Mucosa of gallbladder (tissue), 1 donor: Measurements from ENCODE around the gene CDIPT. TPM values are rescaled to one million over a fixed set of nuclear protein-coding genes. Genes with fewer than 3 reads are reported as not detected.
"Not testable (repeated sequence)": the region's sequence is repeated elsewhere in the genome, so short reads cannot be mapped to it uniquely, and the experiment has no call there.

ENCODE experiments used
- DNase-seq: peaks from one replicate; pipeline ENCODE4 v3.0.0-alpha.2; 2020; ENCODE audit warnings: low spot score
- total RNA-seq: library from RNA; stranded (reverse); gene quantifications from one replicate; pipeline ENCODE4 v1.2.1, GENCODE V29; 2021
- donor health status: DM: no; HTN: no; CAD: no.

Gene CDIPT, protein sequence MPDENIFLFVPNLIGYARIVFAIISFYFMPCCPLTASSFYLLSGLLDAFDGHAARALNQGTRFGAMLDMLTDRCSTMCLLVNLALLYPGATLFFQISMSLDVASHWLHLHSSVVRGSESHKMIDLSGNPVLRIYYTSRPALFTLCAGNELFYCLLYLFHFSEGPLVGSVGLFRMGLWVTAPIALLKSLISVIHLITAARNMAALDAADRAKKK
- total RNA-seq = 110 TPM

DNA sequence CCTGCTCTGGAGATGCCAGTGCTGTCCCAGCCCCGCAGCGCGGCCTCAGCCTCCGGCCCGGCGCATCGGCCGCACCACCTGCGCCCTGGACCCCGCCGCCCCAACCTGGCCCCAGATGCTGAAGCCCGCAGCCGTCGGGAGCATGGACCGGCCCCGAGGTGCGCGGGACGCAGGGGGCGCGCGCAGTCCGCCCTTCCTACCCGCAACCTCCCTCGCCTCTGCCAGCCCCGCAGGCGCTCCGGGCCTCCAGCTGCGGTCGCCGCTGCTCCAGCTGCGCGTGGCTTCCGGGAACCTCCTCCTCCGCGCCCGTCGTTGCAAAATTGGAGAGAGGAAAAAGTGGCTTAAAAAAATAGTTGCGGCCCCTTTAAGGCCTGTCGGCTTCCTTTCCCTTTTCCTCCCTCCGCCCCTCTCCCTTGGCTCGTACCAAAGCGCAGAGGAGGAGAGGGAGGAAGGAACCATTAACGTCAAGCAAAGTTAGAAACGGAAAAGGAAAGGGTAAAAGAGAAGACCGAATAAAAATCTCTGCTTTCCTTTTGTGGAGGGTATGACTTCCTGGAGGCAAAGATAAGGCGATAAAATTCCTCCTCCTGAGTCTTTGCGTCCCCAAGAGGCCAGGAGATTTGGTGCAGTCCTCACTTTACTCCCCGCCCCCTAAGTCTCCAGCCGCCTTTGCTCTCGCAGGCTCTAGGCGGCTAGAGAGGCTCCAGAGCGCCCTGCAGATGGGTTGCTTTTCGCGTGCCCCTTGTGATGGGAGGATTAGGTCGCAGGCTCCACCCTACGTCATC lies at the start of gene CDIPT:
TSS of gene CDIPT (minus strand) at position 343 of the 785 bp plus-strand sequence. CDS start 369 bp downstream, outside the sequence.
- DNase-seq = peak; percentile 95

DNA sequence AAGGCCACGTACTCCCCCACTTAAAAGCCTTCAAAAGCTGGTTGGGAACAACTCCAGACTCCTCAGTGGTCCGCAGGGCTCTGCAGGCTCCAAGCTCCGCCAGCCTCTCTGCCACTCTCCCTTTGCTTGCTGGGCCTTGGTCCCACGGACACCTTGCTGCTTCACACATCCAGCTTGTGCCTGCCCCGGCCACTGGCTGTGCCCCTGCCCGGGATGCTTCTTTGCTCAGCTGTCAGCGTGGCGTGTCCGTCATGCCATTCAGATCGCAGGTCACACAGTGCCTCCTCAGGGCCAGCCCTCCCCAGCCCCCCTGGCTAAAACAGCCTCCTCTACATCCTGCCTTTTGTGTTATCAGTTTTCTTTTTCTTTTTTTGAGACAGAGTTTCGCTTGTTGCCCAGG lies 49.1 kb upstream of the CDIPT start:
- DNase-seq = no peak

DNA sequence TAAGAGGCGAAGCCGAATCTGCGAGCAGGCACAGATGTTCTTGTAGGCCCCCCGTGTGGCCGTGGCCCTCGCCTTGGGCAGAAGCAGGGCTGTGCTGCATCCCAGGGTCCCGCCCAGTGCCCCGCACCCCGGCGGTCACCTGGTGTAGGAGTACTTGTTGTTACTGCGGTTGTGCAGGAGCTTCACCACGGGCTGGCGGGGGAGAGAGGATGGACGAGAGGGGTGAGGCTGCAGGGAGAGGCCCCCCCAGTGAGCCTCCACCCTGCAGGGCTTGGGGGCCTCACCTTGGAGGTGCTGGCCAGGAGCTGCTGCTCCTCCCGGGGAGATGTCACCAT lies 48.6 kb upstream of the CDIPT start:
- no peak for DNase-seq

DNA sequence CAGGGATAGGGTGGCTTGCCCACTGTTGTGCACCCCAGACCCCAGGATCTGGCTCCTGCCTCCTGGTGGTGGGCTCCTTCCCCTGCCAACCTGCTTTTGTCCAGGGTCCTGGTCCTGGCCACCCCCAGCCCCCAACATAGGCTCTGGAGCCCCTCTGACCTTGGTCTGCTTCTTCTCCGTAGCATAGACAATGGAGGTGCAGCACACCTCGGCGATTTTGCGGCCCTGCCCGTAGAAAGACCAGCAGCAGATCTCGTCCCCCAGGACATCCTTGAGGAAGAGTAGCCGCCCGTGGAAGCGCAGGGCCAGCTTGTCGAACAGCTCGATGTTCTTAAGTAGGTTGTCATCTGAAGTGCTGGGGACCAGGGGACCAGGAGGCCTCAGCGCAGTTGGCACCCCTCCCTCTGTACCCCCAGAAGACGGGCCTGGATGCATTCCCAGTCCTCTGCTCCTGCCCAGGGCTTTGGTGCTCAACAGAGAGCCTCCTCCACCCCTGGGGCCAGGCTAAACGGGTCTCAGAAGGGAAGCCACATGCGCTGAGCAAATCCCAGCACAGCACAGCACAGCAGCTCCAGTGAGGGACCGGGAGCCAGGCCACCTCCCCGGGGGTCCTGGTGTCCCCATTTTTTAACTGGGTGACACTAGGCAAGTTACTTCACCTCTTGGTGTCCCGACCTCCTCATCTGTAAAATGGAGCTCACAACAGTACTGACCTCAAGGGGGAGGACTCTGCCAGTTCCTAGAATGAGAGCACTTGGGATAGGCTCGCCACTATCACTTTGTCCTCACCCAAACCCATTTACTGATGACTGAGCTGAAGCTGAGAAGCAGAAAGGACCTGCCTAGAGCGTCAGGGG lies 48.0 kb upstream of the CDIPT start:
- no peak for DNase-seq

DNA sequence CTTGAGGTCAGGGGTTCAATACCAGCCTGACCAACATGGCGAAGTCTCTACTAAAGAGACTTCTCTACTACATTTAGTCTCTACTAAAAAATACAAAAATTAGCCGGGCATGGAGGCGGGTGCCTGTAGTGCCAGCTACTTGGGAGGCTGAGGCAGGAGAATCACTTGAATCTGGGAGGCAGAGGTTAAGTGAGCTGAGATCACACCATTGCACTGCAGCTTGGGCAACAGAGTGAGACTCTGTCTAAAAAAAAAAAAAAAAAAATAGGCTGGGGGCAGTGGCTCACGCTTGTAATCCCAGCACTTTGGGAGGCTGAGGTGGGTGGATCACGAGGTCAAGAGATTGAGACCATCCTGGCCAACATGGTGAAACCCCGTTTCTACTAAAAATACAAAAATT lies 46.8 kb upstream of the CDIPT start:
- DNase-seq = not testable (repeated sequence)

DNA sequence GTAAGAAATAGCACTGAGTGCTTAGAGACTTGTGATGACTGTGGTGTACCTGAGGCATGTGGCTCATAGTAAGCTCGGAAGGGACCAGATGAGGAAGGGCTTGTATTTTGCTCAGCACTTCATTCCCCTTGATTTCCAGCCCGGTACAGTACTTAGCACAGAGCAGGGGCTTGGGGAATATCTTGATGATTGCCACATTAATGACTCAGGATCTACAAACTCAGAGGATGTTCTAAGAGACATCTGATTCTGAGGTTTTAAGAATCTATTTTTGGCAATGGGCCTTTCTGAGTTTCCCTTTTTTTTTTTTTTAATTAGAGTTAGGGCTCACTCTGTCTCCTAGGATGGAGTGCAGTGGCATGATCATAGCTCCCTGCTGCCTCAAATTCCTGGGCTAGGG lies 46.4 kb upstream of the CDIPT start:
- no peak for DNase-seq

DNA sequence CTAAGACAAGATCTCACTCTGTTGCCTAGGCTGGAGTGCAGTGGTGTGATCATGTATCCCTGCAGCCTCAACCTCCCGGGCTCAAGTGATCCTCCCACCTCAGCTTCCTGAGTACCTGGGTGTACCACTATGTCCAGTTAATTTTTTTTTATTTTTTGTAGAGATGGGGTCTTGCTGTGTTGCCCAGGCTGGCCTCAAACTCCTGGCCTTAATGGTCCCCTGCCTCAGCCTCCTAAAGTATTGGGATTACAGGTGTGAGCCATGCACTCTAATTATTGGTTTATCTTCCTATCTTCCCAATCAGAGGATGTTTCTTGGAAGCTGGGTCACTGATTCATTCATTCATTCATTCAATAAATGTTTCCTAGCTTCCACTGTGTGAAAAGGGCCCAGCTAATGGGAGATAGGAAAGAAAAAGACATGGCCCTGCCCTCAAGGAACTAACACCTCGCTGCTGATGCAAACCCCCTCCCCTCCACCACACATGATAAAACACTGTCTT lies 45.7 kb upstream of the CDIPT start:
- DNase-seq = no peak

DNA sequence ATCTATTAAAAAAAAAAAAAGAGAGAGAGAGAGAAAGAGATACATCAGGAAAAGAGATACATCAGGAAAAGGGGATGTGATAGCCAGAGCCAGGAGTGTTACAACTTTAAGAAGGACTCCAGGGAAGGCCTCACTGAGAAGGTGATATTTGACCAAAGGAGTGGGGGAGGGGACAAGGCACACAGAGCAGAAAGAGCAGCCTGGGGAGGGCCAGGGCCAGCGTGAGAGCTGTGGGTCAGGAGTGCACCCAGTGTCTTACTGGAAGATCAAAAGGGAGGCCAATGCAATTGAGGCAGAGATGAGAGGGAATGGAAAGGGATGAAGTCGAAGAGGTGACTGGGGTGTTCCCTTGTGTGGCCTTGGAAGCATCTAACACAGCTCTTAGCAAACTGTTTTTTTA lies 44.9 kb upstream of the CDIPT start:
- DNase-seq = no peak

DNA sequence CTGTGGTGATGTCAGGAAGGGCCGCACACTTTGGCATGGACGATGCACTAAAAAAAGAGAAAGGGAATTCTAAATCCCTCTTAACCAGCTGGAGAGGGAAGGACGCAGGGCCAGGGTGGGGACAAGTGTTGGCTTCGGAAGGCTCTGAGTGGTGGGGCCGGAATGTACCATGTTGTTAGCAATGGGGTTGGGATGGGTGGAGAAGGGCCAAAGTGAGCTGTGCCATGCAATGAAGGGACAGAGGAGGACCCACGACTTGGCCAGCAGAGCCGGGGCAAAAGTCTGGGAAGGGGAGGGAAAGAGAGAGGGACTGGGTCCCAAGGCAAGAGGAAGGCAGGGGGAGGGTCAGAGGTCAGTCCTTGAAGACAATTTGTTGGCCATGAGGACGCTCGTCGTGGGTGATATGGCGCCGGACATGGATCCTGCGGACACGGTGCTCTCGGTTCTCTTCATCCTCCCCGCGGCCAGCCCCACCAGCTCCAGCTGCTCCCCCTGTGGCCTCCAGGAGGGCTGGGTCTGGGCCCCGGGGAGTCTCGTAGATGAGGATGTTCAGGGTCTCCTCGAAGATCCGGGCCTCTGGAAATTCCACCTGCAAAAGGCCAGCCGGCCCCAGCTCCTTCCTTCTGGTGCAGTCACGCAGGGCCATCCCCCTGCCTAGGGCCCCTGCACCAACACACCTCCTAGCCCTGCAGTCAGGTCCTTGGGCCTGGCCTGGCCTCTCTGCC lies 43.7 kb upstream of the CDIPT start:
- no peak for DNase-seq

DNA sequence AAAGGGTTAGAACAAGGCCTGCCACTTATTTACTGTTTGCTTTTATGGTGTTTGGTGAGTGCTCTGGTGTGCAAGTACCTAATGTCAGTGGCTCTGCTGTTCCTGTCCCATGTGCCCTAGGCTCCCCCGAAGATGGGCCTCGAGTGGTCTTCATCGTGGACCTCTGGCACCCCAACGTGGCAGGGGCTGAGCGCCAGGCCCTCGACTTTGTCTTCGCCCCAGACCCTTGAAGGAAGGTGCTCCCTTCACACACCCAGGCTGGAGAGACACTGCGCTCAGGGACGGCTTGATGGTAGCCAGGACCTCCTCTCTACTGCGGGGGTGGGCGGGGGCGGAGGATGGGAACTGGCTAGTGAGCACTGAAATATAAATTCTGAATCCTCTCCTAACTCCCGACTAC lies 42.6 kb upstream of the CDIPT start:
- no peak for DNase-seq

DNA sequence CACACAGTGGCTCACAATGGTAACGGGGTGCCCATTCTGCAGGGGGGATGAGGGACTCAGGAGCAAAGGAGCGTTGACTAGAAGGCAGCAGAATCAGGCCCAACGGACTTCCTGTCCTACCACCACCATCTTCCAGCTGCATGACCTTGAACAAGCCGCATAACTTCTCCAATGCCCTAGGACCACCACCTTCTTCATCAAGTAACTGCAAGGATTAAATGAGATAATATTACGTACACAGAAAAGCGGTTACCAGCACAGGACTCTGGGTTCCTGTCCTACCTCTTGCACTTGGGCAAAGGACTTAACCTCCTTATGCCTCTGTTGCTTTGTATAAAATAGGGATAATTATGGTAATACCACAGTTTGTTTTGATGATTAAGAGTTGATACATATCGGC lies 41.9 kb upstream of the CDIPT start:
- DNase-seq = no peak

DNA sequence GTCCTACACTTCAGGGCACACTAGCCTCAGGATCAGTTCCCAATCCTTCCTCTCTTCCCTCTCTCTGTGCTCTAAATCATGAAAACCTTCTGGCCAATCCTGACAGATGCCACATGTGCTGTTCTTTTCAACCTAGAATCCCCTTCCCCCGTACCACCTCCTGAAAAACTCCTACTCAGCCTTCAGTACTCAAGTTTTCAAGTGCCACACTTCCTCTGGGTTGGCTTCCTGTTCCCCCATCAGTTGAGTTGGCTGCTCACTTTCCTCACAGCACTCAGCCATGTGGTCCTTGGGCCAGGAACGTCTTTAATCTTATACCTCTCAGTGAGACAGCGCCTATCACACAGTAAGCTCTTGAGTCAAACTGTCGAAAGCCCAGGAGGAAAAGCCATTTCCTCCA lies 40.6 kb upstream of the CDIPT start:
- no peak for DNase-seq

DNA sequence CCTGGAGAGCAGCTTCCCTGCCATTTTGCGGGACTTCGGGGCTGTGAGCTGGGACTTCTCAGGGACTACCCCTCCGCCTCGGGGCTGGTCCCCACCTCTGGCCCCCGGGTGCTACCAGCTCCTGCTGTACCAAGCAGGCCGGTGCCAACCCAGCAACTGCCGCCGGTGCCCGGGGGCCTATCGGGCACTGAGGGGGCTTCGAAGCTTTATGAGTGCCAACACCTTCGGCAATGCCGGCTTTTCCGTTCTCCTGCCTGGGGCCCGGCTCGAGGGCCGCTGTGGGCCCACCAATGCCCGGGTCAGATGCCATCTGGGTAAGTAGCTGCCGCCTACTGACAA lies 38.5 kb upstream of the CDIPT start:
- no peak for DNase-seq

DNA sequence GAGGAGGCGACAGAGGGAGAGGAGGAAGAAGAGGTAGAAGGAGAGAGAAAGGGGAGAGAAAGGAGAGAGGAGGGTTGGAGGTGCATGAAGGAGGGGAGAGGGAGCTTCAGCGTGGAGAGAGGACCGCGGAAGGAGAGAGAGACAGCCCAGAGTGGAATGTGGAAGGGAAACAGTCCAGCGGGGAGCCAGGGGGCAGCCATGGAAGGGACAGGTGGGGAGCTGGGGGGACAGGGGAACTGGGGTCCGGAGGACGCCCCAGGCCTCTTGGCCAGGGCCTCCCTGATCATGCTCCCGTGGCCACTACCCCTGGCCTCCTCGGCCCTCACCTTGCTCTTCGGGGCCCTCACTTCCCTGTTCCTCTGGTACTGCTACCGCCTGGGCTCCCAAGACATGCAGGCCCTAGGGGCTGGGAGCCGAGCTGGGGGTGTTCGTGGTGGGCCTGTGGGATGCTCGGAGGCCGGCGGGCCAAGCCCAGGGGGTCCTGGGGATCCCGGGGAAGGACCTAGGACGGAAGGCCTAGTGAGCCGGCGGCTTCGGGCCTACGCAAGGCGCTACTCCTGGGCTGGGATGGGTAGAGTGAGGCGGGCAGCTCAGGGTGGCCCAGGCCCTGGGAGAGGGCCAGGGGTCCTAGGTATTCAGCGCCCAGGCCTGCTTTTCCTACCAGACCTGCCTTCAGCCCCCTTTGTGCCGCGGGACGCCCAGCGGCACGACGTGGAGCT lies 38.0 kb upstream of the CDIPT start:
- no peak for DNase-seq

DNA sequence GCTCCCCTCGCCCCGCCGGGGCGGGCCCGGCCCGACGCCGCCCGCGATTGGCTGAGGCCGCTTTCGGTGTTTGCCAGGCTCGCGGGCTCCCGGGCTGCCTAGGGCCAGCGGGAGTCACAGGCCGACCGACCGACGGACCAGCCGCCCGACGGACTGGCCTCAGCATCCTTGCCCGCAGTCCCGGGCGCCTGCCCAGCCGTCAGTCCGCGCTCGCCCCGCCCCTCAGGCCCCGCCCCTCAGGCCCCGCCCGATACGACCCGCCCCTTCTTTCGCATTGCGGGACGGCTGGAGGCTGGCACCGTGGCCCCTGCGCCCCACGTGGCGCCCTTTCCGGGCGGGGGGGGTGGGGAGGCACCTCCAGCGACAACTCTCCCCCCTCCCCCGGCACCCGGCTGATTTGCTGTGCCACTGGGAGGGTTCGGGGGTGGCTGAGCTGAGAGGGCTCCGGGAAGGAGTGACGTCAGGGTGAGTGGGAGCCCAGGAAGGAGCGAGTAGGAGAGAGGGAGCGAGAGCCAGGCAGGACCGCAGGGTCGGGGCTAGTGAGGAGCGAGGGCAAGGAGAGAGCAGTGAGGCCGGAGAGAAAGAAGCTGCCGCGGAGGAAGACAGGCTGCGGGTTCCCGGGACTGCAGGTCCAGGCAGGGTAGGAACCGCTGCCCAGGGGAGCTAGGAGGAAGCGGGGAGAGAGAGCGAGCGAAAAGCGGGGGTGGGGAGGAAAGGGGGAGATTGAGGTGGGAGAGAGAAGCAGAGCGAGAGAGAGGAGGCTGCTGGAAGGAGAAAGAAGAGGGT lies 37.3 kb upstream of the CDIPT start, which contains the start of gene ASPHD1:
TSS of gene ASPHD1 (plus strand) at position 387 of the 786 bp plus-strand sequence. CDS start 484 bp downstream, outside the sequence.
- DNase-seq = peak; percentile 83

DNA sequence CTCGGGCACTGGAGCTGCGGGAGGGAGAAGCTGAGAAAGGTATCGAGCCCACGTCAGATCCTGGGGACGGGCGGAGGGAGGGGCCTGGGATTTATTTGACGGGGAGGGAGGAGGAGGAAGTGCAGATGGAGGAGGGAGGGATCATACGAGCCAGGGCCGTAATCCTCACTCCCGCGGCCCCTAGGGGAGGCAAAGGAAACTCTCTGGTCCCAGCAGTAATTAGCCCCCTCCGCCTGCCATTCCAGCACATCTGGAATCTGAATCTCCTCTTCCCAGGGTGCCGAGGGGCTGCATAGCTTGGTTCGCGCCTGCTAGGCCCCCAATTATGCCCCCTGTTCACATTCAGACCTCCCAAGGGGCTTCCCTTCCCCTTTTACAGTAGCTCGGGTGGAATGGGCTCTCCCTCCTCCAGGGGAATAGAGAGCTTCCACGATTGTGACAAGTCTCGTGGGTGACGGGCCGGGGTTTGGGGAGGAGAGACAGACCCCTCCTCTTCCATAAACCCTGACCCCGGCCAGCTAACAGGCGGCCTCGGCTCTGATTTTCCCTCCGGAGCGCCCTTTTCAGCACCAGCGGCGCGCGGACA lies 36.6 kb upstream of the CDIPT start, which contains the start of gene SEZ6L2:
TSS of gene SEZ6L2 (minus strand) at position 35 of the 586 bp plus-strand sequence. CDS start 531 bp downstream, outside the sequence.
- DNase-seq = peak; percentile 84

DNA sequence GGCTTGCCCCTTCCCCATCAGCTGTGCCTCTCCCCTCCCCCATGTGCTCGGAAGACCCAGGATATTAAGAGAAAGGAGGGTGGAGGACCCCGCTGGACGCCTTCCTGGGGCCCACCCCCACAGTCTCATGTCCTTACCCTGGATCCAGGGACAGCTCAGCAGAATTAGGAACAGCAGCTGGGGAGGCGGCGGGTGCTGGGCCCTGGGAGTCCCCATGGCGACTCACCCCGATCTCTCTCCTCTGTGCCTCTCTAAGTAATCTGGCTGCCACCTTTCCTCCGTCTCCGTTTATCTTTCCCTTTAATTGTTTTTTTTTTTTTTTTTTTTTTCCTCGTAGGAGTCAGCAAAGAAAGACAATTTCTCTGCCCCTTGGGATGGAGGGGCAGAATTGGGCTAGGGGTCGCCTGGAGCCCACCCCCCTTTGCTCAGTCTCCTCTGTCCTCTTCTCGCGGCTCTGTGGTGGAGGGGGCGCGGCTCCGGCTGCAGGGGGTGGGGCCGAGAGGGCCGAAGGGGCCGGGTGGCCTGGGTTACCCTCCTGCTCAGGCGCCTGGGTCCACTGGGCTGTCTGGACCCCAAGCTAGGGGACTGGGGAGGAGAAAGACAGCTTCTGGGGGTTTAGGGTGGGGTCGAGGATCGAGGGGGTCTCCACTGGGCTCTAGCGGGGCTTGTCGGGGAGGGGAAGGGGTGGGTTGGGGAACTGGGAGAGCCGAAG lies 35.9 kb upstream of the CDIPT start:
- DNase-seq = no peak

DNA sequence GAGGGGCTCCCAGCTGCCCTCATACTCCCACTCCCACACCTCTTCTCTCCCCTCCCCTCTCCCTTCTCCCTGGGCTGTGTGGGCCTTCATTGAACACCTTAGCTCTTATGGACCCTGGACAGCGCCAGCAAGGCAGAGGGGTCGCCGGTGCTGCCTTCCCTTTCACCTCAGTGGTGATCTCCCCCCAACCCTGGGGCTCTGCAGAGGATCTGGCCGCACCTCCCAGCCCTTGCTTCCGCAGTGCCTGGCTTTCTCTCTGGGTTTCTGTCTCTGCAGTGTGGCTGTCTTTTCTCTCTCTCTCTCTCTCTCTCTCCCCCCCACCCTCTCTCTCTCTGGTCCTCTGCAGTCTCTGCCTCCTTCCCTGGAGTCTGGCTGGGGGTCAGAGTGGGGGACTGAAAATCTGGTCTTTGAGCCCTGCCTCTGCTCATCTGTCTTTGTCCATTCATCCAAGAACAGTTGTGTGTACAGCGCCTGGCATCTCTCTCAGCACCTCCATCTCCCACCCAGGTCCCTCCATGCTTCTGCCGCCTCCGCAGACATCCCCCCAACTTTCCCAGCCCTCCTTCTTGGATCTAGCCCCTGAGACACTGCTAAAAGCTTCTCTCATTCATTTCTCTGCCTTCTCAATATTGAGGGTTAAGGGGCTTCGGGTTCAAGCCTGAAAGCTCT lies 35.2 kb upstream of the CDIPT start:
- no peak for DNase-seq

DNA sequence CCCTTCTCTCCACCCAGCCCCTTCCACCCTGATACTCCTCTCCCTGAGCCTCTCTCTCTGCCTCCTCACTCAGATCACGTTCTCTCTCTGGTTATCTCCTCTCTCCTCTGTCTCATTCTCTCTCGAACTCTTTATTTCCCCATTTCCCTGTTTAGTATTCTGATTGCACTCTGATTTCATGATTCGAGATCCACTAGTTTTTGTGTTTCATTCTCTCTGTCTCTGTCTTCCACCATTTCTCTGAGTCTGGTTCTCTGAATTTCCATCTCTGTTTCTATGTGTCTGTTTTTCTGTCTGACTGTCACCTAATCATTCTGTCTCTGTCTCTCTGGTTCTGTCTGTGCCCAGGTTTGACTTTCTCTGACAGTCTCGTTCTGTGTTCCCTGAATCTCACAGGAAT lies 34.3 kb upstream of the CDIPT start:
- no peak for DNase-seq
